IPS-20b (cell line): ENCODE data around the gene MYO16.

Source experiments
- H3K27ac ChIP-seq: one replicate; pipeline ENCODE4 v1.5.1; 2013; ENCODE audit warnings: low read length
- H3K27me3 ChIP-seq: 2 replicates; pipeline ENCODE4 v1.6.1; 2013; ENCODE audit warnings: mild to moderate bottlenecking, low read length, inconsistent platforms; ENCODE audit not compliant: insufficient read depth
- H3K36me3 ChIP-seq: 2 replicates; pipeline ENCODE4 v1.6.1; 2013; ENCODE audit warnings: low read depth, mild to moderate bottlenecking, inconsistent platforms, low read length, moderate library complexity; ENCODE audit not compliant: insufficient read depth
- H3K4me1 ChIP-seq: 2 replicates; pipeline ENCODE4 v1.6.1; 2013; ENCODE audit warnings: mild to moderate bottlenecking, control low read depth, inconsistent platforms, low read length, moderate library complexity; ENCODE audit not compliant: insufficient read depth
- H3K4me3 ChIP-seq: 2 replicates; pipeline ENCODE4 v1.5.1; 2013; ENCODE audit warnings: mild to moderate bottlenecking, low read length, inconsistent platforms
- H3K9ac ChIP-seq: 2 replicates; pipeline ENCODE4 v1.6.1; 2013; ENCODE audit warnings: low read depth, mild to moderate bottlenecking, inconsistent platforms, low read length, moderate library complexity
- H3K9me3 ChIP-seq: 2 replicates; pipeline ENCODE4 v1.6.1; 2013; ENCODE audit warnings: mild to moderate bottlenecking, low read depth, low read length, inconsistent platforms; ENCODE audit not compliant: insufficient read depth

Gene MYO16

DNA sequence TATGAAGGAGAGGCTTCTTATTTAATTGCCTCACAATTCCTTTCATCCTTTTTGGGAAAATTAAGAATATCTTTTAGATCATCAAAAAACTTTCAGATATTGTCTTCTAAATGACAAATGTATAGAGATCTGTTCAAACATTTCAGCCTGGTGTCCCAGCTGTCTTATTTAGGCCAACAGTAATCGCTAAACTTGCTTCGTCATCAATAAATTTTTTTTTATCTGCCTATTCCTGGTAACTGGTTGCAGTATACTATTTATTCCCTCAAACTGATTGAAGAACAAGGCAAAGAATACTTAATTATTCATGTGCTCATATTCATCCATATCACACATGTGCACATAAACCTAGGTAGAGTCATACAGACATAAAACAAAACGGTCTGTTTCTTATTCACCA is 5.3 kb upstream of the MYO16 start:
- Histone ChIP-seq H3K27ac (no peak overlapping the region), H3K27me3 (no peaks in the 10 kb centered on the region), H3K4me3 (no peak overlapping the region), H3K9me3 (no peaks in the 10 kb centered on the region), H3K9ac (no peak overlapping the region), H3K4me1 (peaks cover 10% of the 10 kb centered on the region), H3K36me3 (no peaks in the 10 kb centered on the region)

GRCh38 chr13:108624979-108625378 is 4.4 kb upstream of the MYO16 start:
- H3K27ac ChIP-seq: no peak overlapping the region
- no peaks in the 10 kb centered on the region for H3K36me3 ChIP-seq
- H3K4me3 ChIP-seq: no peak overlapping the region
- no peak overlapping the region for H3K9ac ChIP-seq
- H3K4me1 ChIP-seq: peaks cover 10% of the 10 kb centered on the region
- H3K9me3 ChIP-seq: no peaks in the 10 kb centered on the region
- no peaks in the 10 kb centered on the region for H3K27me3 ChIP-seq

GRCh38 chr13:108629988-108630387 is 577 bp downstream of the MYO16 start:
- no peaks in the 10 kb centered on the region for H3K36me3 ChIP-seq
- H3K27me3 ChIP-seq: no peaks in the 10 kb centered on the region
- H3K9me3 ChIP-seq: no peaks in the 10 kb centered on the region
- H3K4me1 ChIP-seq: peaks cover 1% of the 10 kb centered on the region
- H3K27ac ChIP-seq: no peak overlapping the region
- H3K4me3 ChIP-seq: no peak overlapping the region
- no peak overlapping the region for H3K9ac ChIP-seq

- Histone ChIP-seq H3K27me3 (no peaks in the 10 kb centered on the region), H3K36me3 (no peaks in the 10 kb centered on the region), H3K9me3 (no peaks in the 10 kb centered on the region), H3K4me3 (no peak overlapping the region), H3K9ac (no peak overlapping the region), H3K4me1 (no peaks in the 10 kb centered on the region), H3K27ac (no peak overlapping the region)
These were observed 3.3 kb downstream of the MYO16 start for GRCh38 chr13:108632649-108633167.

GRCh38 chr13:108638901-108639300 is 9.5 kb downstream of the MYO16 start:
- Histone ChIP-seq H3K27me3 (no peaks in the 10 kb centered on the region), H3K4me3 (no peak overlapping the region), H3K4me1 (no peaks in the 10 kb centered on the region), H3K9ac (no peak overlapping the region), H3K9me3 (no peaks in the 10 kb centered on the region), H3K36me3 (no peaks in the 10 kb centered on the region), H3K27ac (no peak overlapping the region)

DNA sequence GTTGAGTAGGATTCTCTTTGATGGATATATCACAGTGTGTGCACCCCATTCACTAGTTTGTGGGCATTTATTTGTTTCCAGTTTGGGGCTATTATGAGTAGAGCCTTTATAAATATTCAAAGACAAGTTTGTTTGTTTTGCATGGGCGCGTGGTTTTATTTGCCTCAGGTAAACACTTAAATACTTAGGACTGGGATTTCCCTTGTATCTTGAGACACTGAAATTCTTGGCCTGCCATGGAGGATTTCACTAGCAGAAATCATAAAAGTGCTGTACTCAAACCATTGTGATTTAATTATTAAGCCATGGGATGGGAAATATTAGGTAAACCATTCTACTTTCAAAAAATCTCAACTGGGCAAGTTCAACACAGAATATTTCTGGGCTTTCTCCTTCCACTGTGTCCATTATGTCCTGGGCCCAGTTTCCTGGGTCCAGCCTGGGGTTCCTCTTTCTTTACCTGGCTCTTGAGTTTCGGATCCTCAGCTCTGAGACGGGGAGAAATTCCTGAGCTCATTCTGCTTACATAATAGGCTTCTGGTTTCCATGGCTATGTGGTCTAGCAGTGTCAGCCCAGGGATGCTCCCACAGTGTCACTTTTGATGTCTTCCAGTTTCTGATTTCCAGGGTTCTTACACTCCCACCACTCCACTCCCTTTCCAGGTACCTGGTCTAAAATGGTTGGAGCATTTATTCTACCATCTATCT is 14.4 kb downstream of the MYO16 start:
- Histone ChIP-seq H3K27ac (no peak overlapping the region), H3K9ac (no peak overlapping the region), H3K9me3 (no peaks in the 10 kb centered on the region), H3K36me3 (no peaks in the 10 kb centered on the region), H3K27me3 (no peaks in the 10 kb centered on the region), H3K4me3 (no peak overlapping the region), H3K4me1 (no peaks in the 10 kb centered on the region)

DNA sequence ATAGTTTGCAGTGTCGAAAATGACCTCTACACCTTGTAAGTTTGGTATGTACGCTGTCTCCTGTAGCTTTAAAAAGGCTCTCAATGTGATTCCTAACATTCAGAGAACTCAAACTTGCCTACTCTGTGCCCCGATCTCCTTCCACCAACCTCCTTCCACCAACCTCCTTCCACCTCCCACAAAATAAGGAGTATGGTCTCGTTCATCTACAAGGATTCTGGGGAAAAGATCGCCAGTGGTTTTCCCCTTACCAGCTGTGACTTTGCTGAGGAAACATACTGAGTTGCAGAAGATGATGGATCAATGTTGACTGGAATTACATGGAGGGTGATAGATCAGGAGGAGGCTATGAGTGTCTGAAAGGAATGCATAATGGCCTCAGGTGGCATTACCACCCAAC is 16.0 kb downstream of the MYO16 start:
- H3K36me3 ChIP-seq: no peaks in the 10 kb centered on the region
- no peak overlapping the region for H3K4me3 ChIP-seq
- no peak overlapping the region for H3K9ac ChIP-seq

DNA sequence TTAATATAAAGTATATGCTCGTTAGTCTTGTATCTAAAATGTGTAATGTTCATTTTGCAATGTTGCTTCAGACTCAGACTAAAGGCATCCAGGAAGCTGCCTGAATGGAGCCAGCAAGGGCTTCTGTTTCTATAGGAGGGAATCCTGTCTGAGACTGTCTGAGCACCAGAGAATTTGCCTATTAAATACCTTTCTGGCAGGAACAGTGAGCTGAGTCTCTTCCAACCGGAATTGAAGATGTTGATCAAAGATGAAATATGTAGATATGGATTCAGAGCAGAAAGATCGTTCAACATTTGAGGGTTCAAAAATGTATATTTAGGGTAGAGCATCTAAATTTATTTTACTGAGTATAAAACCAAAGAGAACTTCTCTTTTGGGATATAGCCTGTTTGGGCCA is 20.9 kb downstream of the MYO16 start:
- H3K27ac ChIP-seq: no peak overlapping the region

More for the DNA sequence above, 16.0 kb downstream of the MYO16 start:
- Histone ChIP-seq H3K27ac (no peak overlapping the region), H3K4me1 (no peaks in the 10 kb centered on the region), H3K27me3 (no peaks in the 10 kb centered on the region), H3K9me3 (no peaks in the 10 kb centered on the region)

DNA sequence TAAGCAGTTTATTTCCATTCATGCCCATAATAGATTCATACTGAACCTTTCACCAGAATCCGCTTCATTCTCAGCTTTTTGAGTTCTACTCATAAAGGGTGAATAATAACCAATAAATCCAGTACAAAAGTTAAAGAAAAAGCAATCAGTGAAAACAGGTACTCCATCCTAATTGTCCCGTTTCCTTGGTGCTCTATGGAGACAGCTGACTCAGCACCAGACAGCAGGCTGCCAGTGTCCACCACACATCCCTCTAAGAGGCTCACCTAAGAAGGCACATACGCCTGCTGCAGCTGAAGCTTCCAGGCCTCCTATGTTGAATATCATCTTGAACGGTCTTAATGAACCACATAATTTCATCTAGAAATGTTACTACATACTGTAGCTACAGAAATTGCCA is 27.3 kb downstream of the MYO16 start:
- no peak overlapping the region for H3K9ac ChIP-seq
- H3K4me1 ChIP-seq: no peaks in the 10 kb centered on the region
- H3K4me3 ChIP-seq: no peak overlapping the region
- H3K9me3 ChIP-seq: no peaks in the 10 kb centered on the region
- no peaks in the 10 kb centered on the region for H3K27me3 ChIP-seq
- no peak overlapping the region for H3K27ac ChIP-seq
- H3K36me3 ChIP-seq: no peaks in the 10 kb centered on the region

More for the DNA sequence above, 20.9 kb downstream of the MYO16 start:
- H3K27me3 ChIP-seq: no peaks in the 10 kb centered on the region
- no peak overlapping the region for H3K9ac ChIP-seq
- H3K36me3 ChIP-seq: no peaks in the 10 kb centered on the region
- H3K4me3 ChIP-seq: no peak overlapping the region
- no peaks in the 10 kb centered on the region for H3K4me1 ChIP-seq
- H3K9me3 ChIP-seq: no peaks in the 10 kb centered on the region

DNA sequence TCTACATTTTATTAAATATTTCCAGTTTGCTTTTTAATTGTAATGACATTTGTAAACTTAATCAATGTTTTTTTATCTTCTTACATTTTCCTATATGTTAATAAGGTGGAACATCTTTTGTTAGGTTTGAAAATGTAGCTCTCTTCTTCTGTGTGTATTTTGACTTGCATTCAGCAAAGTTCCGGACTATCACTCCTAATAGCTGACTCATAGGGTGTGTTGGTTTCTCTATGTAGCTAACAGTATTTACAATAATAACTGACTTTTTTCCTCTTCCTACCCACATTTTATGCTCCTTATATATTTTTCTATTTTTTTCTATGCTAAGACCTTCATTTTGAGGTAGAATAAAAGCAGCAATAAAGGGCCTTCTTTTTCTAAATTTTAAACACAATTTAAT is 28.1 kb downstream of the MYO16 start:
- no peaks in the 10 kb centered on the region for H3K4me1 ChIP-seq
- H3K27me3 ChIP-seq: no peaks in the 10 kb centered on the region
- H3K9me3 ChIP-seq: no peaks in the 10 kb centered on the region; the same call in 1 of the 2 replicates
- no peak overlapping the region for H3K27ac ChIP-seq
- H3K9ac ChIP-seq: no peak overlapping the region
- no peak overlapping the region for H3K4me3 ChIP-seq
- no peaks in the 10 kb centered on the region for H3K36me3 ChIP-seq

DNA sequence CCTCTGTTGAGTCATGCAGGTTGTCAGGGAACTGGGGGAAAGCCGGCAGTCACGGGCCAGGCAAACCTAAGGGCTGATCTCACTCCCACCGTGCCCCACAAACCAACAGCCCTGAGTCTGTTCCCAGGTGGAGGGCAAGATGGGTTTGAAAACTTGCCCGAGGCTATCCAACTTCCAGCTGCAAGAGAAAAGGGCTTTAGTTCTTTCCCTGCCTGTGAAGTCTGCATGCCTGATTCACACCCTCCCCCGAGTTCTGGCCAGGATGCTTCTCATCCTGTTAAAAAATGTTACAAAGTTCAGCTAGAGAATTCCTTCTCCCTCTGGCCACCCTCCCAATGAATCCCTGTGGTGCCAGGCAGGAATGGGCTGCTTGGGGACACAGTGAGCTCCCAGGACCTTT is 33.1 kb downstream of the MYO16 start:
- Histone ChIP-seq H3K4me3 (no peak overlapping the region), H3K27me3 (no peaks in the 10 kb centered on the region), H3K4me1 (no peaks in the 10 kb centered on the region), H3K9ac (no peak overlapping the region), H3K27ac (no peak overlapping the region), H3K9me3 (no peaks in the 10 kb centered on the region; the same call in 1 of the 2 replicates), H3K36me3 (no peaks in the 10 kb centered on the region)

- H3K4me3 ChIP-seq: no peak overlapping the region
- no peaks in the 10 kb centered on the region for H3K36me3 ChIP-seq
- no peak overlapping the region for H3K9ac ChIP-seq
These were observed 34.3 kb downstream of the MYO16 start for GRCh38 chr13:108663710-108664109.

More at GRCh38 chr13:108663710-108664109, 34.3 kb downstream of the MYO16 start:
- no peak overlapping the region for H3K27ac ChIP-seq
- no peaks in the 10 kb centered on the region; the same call in 1 of the 2 replicates for H3K9me3 ChIP-seq
- no peaks in the 10 kb centered on the region for H3K27me3 ChIP-seq
- no peaks in the 10 kb centered on the region for H3K4me1 ChIP-seq
